HL-60/S4 (cell line): ENCODE data around the gene GPR132.
"Not testable (repeated sequence)": the region's sequence is repeated elsewhere in the genome, so short reads cannot be mapped to it uniquely, and the experiment has no call there.

Experiments used
- in situ Hi-C: fragments of 300-500 bp; cut with MboI; formaldehyde crosslinking; loops from 2 replicates; pipeline ENCODE4 v1.14.3; 2022; ENCODE audit warnings: low sequenced_read_pairs

GPR132 gene

DNA sequence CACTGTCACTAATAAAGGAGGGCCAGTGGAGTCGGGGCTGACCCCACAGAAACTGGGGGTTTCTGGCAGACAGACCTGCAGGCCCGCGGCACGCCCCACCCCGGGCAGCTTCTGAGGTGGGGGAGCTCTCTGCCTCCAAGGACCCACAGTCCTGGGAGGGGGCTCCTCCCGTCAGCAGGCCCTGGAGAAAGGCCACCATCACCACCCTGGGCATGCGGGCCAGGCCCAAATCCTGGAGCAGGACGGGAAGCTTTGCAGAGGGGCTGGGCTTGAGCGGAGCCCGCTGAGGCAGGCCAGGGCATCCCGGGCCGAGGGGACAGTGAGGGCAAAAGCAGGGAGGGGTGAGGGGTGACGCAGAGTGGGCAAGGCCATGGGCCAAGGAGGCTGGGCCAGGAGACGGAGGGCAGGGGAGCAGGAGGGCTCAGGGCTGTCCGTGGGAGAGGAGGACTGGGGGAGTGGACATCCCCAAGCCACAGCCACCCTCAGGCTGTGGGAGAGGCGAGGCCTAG is 11.1 kb upstream of the GPR132 start:
- in situ Hi-C loops: no loop called here

DNA sequence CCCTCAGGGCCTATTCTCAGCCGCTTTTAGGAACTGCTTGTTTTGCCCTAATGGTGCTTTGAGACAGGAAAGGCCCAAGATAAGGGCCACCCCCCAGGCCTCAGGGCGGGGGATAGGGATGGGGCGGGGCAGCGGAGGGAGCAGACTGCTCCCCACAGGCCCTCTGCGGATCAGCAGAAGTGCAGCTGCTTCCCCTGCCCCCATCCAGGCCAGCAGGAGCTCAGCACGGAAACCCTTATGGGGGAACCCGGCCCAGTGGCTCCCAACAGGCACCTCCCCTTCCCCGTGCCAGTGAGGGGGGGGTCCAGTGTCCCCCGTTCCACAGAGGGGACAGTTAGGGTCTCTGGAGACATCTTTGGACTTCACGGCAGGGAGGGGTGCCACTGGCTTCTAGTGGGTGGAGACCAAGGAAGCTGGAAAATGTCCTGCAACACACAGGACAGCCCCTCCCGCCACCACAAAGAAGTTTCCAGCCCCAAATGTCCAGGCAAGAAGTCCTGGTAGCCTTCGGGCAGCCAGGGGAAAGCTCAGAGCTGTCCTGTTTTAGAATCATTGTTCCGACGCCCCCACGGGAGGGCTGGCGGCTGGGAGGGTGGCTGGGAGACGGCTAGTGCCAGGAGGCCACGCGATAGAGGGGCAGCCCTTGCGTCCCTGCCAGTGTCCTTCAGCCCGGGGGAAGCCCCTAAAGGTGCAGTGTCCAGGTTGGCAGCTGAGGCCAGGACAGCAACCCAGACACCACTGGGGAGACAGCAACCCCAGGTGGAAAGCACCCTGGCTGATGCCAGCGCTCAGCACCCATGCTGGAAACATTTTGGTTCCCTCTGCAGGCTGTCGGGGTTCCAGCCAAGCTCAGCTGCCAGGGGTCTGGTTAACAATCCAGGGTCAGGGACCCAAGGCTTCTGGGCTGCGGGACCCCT is 10.4 kb upstream of the GPR132 start:
- in situ Hi-C loops: no loop called here

DNA sequence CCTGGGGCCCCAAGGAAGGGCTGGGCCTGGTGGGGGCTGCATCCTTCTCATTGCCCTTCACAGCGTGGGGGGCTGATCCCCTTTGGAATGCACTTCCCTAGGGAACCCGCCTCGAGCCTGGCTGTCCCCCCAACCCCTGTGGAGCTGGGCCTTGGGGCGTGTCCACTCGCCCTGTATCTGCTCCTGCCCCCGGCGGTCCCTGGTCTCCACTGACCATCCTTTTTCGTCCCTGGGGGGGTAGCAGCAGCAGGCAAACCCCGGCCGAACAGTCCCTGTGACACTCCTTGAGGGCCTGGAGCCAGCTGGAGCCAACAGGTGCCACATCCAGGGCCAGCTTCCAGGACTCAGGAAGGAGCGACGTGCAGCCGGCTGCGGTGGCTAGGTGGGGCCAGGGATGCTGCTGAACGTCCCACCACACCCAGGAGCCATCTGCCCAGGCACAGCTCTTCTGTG is 9.4 kb upstream of the GPR132 start:
- in situ Hi-C loops: no loop called here

DNA sequence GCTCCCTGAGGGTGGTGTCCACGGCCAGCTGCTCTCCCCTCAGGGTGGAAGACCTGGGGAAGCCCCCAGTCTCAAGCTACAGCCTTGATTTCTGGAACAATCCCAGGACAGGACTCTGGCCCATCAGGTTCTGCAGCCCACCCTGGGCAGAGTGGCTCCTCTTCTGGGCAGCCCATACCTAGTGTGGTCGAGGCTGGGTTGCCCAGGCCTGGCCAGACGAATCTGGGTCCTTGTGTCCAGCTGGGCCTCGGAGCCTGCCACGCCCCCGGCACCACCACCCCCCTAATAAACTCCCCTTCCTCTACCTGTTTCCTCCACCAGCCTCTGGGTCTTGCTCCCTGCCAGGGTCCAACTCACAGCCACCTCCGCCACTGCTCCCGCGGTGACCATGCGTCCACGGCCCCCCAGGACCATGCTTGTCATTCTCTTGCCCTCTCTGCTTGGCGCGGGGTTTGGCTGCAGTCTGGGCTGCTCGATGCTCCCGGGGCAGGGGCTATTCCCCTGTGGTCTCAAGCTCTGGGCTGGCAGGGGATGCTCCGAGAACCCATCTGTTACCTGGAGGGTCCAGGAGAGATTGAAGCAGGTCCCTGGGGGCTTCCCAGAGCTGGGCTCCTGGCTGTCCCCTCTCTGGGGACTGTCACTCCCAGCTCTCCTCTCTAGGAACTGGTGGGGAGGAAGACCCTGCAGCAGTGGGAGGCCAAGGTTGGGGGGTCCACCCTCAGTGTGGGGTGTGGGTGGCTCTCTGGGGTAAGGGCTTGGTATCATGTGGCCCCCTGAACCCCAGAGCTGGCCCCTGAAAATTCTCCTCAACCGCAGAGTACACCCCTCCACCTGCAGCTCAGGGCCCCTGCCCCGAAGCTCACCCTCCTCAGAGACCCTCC is 8.7 kb upstream of the GPR132 start:
- in situ Hi-C loops: no loop called here

DNA sequence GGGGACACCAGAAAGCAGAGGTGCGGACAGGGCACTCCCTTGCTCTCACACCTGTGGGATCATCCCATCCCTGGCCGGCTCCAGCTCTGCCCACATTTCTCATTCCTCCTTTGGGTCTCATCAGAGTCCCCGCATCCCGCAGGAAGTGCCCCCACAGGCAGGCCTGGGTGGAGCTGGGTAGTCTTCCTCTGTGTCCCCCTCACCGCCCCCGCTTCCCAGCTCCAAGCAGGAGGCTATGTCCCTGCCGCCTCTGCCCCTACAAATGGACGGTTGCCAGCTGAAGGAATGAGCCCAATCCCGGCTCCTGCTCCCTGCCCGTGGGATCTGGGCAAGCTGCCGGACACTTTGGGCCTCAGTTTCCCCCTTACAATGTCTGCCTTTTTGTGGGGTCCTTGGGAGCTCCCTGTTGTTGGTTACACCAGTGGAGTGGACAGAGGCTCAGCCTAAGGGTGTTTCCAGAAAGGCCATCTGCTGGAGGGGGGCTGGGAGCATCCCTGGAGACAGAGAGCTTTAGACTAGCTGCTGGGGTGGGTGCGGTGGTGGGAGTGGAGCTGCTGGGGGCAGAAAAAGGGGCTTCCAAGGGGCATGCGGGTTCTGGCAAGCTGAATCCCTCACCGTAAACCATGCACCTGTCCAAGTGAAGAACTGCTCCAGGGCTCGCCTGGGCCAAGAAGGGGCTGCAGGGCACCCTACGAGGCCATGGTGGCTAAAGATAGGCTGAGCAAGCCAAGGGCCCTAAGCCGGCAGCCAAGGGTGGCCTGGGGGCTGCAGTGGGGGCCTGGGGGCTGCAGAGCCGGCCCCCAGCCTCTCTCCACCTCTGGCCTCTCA is 7.9 kb upstream of the GPR132 start:
- in situ Hi-C loops: no loop called here

DNA sequence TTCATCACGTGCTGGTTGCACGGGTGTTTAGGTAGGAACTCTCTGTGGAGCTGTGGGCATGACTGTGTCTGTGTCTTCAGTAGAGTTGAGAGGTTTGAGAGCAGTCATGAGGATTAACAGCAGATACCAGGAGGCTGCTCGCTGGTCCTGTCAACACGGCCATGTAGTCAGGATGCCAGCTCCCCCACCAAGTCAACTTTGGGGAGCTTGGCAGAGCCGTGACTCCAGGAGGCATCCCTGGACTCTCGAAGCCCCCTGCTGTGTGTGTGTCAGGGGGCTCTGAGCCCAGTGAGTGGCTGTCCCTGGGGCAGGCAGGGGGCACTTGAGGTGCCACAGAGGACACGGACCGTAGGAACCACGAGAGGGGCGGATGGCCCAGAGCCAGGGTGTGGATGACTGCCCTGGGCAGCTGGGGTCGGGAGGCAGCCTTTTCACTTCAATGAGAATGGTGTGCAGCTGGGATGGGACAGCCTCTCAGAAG is 7.2 kb upstream of the GPR132 start:
- in situ Hi-C loops: no loop called here

DNA sequence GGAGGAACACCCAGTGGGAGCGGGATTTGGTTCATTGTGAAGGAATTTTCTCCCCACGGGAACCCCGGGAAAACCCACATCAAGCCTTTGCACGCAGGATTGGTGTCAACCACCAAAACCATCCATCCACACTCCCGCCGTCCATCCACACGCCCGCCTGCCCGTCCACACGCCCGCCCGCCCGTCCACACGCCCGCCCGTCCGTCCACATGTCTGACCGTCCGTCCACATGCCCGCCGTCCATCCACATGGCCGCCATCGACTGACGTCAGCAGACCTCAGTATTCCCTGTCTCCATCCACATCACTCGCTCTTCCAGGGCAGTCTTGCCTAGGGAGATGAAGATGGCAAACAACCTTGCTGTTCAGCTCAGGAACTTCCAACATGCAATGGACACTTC is 6.7 kb upstream of the GPR132 start:
- in situ Hi-C loops: no loop called here

DNA sequence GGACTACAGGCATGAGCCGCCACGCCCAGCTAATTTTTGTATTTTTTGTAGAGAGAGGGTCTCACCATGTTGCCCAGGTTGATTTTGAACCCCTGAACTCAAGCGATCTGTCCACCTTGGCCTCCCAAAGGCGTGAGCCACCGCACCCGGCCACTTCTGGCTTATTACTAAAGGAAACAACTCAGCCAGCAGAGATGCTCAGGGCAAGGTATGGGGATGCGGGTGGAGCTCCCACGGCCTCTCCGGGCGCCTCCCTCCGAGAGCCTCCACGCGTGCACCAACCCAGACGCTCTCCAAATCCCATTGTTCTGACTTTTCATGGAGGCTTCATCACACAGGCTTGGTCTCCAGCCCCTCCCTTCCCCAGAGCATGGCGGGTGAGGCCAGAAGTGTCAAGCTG is 6.1 kb upstream of the GPR132 start:
- in situ Hi-C loops: no loop called here

DNA sequence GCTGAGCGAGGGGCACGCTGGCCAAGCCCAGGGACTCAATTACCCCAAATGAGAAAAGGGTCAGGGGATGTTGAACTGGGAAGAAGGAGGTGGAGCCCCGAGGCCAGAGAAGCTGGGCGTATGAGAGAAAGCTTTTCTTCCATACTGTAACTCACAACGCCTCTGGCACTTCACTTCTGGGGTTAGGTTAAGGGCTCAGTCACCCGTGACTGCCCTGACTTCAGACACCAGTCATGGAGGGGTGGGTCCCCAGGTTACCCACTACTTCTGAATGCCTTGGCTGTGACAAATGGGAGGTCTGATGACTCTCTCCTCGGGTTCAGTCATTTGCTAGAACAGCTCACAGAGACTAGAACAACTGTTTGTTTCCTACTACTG is 5.5 kb upstream of the GPR132 start:
- in situ Hi-C loops: no loop called here

DNA sequence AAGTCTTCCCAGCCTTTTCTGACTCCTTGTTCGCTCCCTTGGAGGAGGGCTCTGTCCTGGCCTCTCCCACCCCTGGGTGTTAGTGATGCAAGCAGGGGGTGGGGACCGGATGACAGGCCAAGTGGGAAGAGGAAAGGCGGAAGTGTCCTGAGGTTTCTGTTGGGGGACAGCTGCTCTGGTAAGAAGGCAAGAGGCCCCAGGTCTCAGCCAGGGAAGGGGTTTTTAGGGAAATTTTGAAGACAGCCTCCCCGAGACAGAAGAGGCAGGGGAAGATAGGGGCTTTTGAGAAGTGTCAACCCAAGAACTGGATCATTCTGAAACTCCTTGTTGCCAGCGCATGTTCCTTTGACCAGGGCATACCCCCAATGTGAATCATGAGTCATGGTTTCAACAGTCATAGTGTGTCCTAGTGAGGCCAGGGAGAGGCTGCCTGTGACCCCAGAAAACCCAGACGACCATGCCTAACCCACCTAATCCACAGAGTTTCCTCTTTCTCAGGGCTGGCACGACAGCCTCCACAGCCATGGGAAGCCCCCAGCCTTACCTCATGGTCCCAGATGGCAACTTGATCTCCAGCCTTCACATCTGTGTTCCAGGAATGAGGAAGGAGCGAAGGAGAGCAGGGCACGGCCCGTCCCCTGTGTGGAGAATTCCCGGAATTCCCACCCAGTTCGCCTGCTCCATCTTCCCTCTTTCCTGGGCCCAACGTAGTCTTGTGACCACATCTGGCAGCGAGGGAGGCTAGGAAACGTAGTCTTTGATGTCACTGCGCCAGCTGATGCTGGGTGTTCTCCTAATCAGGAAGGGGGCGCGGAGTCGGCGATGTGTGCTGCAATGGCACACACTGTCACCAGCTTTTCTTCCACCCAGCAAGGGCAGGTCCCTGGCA is 4.9 kb upstream of the GPR132 start:
- in situ Hi-C loops: no loop called here

DNA sequence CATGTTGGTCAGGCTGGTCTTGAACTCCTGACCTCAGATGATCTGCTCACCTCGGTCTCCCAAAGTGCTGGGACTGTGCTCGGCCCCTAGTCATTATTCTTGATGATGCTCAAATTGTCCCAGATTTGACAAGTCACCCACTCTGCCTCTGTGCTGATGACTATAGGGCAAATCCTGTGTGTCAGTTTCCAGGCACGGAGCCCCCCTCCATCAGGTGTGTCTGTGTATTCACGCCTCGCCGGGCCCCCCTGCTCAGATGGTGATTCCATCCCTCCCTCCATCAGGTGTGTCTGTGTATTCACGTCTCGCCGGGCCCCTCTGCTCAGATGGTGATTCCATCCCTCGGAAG is 4.3 kb upstream of the GPR132 start:
- in situ Hi-C loops: no loop called here

DNA sequence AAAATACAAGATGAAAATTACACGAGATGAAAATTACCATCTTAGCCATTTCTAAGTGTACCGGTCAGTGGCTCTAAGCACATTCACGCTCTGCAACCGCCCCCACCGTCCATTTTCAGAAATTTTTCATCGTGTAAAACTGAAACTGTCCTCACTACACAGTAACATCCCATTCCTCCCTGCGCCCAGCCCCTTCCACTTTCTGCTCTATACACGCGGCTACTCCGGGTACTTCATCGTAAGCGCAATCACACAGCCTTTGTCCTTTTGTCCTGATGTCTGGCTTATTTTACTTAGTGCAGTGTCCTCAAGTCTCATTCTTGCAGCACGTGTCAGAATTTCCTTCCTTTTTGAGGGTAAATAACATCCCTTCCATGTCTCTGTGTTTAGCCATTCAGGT is 3.6 kb upstream of the GPR132 start:
- in situ Hi-C loops: no loop called here

DNA sequence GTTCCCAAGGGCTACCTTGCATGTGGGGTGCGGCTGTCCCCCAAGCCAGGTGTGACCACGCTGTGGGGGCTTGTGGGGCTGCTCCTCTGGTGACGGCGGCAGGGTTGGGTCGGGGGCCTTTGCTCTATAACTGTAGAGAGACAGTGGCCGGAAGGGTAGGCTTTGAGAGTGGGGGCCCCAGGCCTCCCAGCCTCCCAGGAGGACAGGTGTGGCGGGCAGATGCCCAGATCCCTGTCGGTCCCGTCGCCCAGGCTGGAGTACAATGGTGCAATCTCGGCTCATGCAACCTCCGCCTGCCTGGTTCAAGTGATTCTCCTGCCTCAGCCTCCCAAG is 2.7 kb upstream of the GPR132 start:
- in situ Hi-C loops: no loop called here

DNA sequence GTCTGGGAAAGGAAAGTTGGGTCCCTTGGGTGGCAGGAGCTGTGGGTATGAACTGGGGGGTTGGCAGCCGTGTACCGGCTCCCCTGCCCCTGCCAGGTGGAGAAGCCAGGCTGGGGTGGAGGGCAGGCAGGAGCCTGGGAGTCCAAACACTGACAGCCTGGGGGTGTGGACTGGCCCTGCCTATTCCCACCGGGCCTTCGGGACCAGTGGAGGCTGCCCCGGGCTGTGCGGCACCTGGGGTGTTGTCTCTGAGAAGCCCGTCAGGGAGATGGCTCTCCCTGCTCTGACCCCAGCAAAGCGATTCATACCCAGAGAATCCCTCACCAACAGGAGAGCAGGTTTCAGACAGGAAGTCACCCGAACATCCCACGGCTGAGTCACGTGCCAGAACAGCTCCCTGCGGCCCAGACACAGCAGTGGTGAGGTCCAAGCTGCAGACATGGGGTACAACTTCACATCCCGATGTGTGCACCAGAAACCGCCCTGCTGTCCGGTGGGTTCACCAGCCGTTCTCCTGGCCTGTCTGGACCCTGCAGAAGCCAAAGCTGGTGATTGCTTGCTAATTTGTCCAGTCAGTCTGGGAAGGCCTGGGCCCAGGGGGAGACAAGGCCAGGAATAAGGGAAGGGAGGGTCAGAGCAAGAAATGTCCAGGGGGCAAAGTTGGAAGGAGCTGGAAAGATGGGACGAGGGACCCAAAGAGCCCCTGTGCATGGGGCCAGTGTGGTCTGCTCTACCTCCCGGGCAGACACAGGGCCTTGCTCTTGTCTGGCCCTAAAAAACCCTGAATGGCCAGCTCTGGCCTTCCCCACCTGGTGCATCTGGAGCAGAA is 2.1 kb upstream of the GPR132 start:
- in situ Hi-C loops: no loop called here

DNA sequence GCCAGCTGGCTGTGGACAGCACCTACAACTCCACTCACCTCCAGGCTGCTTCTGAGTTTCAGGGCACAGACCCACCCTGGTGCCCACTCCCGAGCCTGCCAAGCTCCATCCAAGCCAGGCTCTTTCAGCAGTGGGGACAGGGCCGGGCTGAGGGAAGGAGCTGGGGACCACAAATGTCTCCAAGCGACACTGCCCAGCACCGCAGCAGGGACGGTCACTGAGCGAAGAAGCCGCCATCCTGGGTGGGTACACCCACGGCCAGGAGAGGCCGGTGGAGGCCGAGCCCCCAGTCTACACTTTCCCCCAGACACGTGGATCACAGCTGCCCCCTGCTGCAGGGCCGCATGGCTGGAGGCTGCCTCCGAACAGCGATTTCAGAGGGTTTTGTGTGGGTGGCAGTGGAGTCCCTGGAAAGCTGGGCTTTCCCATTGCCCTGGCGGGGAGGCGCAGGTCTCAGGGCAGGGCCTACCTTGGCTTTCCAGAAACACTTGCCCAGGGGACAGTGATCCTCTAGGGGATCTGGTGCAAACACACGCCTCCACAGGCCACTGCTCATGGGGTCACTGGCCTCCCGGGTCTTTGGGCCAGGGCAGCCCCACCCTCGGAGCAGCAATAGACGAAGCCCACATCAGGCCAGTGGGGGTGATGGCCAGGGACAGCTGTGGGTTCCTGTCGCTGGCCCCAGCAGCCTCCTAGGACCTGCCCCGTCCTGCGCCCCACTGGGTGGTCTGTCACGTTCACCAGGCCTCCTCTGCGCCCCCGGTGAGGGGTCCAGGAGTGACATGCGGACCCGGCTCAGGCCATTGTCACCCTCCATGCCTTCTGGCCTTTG is 1.2 kb upstream of the GPR132 start:
- in situ Hi-C loops: no loop called here

DNA sequence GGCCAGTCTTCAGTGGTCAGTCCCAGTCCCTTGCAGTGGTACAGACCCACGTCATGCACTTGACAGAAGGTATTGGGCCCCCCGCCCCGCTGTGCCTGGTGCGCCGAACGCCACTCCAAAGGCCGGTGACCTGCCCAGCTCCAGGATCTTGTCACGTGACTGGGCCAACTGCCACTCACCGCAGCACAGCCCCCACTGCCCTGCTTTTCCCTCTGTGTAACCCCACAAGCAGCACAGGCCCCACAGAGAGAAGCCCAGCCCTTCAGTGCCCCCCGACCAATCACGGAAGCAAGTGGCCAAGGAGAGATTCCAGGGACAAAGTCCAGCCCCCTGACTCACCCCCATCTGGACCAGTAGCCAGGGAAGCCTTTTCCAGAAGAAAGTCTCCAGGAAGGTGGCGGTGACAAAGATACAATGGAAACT is 498 bp downstream of the GPR132 start:
- in situ Hi-C loops: no loop called here

DNA sequence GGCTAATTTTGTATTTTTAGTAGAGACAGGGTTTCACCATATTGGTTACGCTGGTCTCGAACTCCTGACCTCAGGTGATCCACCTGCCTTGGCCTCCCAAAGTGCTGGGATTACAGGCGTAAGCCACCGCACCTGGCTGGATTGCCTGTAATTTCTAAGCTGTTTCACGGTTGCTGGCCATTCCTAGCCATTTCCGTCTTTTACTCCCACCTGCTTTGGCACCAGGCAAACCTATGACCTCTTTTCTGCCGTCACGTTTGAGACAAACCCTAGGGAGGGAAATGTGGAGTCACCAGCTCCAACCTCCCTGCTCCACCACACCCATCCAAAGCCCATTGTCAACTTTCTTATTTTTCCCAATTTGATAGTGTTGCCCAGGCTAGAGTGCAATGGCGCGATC is 1.2 kb downstream of the GPR132 start:
- in situ Hi-C loops: no loop called here

DNA sequence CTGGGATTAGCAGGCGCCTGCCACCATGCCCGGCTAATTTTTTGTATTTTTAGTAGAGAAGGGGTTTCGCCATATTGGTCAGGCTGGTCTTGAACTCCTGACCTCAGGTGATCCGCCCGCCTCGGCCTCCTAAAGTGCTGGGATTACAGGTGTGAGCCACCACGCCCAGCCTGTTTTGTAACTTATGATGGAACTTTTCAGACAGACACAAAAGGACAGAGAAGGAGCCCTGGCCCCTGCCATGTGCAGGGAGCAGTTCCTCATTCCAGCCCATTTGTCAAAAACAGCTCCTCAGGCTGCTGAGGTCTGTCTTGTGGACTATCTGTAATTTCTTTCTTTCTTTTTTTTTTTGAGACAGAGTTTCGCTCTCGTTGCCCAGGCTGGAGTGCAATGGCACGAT is 1.7 kb downstream of the GPR132 start:
- in situ Hi-C loops: not testable (repeated sequence)
